ENCODE results near the gene GYG2.
"Not testable (repeated sequence)": the region's sequence is repeated elsewhere in the genome, so short reads cannot be mapped to it uniquely, and the experiment has no call there.

Gene GYG2

GRCh38 chrX:2870650-2871049 lies 41.9 kb downstream of the GYG2 start:
- DNase-seq: no peak

DNA sequence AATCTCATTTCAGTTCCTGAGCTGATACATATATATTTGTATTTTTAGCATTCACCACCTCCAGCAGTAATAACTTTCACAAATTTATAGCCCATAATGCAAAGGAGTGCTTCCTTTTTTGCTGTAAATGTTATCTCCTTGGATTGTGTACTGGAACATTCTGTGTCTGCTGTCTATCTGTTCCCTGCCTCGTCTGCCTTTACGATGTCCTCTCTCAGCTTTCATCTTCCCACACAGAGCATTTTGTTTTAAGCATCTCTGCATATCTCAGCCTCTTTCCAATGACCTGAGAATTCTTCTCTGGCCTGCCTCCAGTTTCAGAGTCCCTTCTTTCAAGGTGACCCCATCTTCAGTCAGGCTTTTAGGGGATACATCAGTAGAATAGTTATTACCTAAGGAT lies 43.1 kb downstream of the GYG2 start:
- DNase-seq: no peak

DNA sequence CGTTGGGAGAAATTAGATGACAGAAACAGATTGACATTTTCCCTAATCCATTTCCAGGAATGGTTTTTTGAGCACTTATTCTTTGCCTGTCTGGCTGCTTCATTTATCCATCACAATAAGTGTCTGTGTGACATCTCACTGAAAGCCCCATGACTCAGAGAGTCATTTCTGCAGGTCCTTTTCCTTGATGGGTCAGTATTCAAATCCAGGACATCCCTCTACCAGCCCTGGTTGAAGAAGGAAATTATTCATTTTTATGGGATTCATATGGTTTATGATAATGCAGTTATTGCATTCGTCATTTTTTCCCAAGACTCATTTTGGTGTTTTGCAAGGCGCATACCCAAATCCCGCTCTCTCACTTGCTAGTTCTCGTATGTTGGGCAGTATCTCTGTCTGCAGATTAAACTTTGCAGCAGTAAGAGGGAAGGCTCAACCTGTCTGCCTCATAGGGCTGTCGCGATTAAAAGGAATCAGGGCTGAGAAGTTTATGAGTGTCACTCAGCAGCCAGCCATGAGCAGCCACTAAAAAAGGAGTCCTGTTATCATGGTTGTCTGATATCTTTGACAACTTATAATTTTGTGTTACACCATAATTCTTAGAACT lies 44.0 kb downstream of the GYG2 start:
- no peak for DNase-seq

- no peak for DNase-seq
These were observed 45.7 kb downstream of the GYG2 start for GRCh38 chrX:2874222-2875135.

DNA sequence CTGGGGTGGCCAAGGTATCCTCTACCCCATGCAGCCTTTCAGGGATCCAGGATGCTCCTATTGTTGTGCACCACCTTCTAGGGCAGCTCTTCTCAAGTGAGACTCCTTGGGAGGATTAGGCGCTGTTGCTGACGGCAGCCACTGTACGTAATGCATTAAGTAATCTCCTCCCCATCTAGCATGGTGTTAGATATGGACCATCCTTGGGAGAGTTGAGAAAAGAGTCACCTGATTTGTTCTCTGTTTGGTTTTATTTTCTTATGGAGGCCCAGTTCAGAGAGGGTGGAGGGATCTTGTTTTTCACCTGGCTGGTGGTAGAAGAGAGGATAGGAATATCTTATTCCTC lies 46.4 kb downstream of the GYG2 start:
- DNase-seq: no peak

DNA sequence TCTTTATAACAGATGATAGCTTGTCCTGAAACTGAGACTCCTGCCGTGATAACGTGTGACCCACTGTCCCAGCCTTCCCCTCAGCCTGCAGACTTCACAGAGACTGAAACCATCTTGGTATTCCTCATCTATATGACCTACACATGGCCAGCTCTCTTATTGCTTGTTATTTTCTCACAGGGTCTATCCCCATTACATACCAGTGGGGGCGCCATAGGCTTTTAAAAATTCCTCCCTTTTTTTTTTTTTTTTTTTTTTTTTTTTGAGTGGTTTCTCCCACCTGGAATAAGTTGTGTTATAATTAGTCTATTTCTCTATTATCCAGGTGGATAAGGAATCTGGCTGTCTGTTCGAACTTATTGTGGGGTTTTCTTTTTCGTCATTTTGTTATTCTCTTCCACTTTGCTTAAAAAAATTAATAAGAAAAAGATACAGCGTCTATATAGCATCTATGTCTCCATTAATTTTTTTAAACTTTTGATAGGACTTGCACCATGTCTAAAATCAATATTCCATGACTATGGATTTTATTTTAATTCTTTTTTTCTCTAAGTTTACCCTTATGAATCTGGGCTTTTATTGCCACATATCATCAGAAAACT lies 47.2 kb downstream of the GYG2 start:
- no peak for DNase-seq

DNA sequence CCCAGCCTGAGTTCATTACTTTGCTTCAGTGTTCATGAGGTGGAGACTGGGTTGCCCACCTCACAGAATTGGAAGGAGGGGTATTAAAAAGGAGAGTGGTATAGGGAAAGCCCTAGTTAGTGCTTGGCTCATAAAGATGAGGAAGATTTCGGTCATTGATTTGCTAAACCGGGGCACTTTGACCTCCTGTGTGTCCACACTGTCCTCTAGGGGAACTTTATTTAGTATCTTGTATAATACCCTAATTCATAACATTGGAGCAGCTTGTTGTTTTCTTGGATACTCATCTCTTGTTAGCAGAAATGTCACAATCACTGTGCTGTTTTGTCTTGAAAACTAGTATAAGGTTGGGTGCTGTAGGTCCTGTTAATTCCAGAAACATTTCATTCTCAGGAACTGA lies 49.8 kb downstream of the GYG2 start:
- no peak for DNase-seq

GRCh38 chrX:2879670-2880069 lies 50.9 kb downstream of the GYG2 start:
- no peak for DNase-seq

DNA sequence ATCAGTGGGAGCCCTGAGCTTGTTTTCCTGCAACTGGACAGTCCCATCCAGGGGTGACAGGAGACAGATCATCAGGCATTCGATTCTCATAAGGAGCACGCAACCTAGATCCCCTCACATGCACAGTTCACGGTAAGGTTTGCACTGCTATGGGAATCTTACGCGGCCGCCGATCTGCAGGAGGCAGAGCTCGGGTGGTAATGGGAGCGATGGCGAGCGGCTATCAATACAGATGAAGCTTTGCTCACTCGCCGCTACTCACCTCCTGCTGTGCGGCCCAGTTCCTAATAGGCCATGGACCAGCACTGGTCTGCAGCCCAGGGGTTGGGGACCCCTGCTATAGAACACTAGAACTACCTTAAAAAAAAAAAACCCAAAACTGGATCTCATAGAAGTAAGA lies 55.0 kb downstream of the GYG2 start:
- no peak for DNase-seq

GRCh38 chrX:2888309-2888708 lies 59.6 kb downstream of the GYG2 start:
- DNase-seq: no peak

DNA sequence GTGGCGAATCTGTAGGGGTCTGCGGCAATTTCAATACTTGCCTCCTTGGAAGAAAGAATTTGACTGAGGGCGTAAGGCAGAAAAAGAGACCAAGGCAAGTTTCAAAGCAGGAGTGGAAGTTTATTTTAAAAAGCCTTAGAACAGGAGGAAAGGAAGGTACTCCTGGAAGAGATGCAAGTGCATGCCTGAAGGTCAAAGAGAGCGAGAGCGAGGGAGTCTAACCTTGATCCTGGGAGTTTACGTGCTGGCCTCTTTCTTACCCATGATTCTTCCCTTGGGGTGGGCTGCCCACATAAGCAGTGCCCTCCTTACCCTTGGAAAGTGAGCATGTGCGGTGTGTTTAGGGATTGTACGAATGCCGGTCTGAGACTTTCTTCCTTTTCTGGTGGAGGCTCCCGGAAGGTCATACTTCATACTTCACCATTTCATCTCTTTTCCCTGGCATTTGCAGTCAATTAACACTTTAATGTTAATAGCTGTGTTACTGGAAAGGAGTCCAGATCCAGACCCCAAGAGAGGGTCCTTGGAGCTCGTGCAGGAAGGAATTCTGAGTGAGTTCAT lies 60.4 kb downstream of the GYG2 start:
- peak; percentile 30 for DNase-seq

GRCh38 chrX:2889706-2890490 lies 61.2 kb downstream of the GYG2 start:
- DNase-seq: peak; percentile 26

GRCh38 chrX:2890536-2891460 lies 62.1 kb downstream of the GYG2 start:
- DNase-seq: not testable (repeated sequence)

- DNase-seq: no peak
These were observed 64.1 kb downstream of the GYG2 start for GRCh38 chrX:2892816-2893215.

DNA sequence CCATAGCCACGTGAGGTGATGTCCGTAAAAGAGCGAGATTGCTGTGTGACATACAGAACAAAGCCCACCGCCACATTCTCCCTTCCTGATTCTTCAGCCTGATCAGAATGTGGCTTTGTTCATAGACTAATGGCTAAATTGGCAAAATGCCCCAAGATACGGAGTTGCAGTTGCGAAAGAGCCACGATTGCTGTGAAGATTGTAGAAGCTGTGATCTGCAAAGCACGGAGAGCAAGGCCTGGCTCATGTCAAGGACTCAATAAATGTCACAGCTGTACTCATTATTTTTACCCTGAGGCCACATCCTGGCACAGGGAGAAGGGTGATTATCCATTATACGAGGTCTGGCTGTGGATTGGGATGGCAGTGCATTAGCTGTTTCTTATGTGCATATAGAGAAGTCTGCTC lies 66.2 kb downstream of the GYG2 start:
- DNase-seq: peak; percentile 21

DNA sequence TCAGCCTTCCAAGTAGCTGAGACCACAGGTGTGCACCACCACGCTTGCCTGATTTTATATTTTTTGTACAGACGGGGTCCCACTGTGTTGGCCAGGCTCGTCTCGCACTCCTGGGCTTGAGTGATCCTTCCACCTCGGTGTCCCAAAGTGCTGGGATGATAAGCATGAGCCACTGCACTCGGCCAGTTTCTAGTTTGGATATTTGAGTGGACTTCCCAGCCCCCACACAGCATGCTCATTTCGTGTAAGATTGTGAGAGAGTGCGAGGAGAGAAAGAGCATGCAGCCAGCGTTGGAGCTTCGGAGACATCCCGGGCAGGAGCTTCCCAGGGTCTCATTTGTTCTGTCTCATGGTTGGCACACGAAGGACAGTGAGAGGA lies 68.6 kb downstream of the GYG2 start:
- DNase-seq: no peak

- peak; percentile 51 for DNase-seq
These were observed 69.2 kb downstream of the GYG2 start for GRCh38 chrX:2897690-2898623.

GRCh38 chrX:2898846-2899512 lies 70.2 kb downstream of the GYG2 start:
- DNase-seq: peak; percentile 23

GRCh38 chrX:2901367-2902036 lies 72.8 kb downstream of the GYG2 start:
- DNase-seq: no peak
